Activated naive CD4-positive, alpha-beta T cell treated with anti-CD3 and anti-CD28 coated beads, Interleukin-2, amount 10 ng/mL, durations not matched to agents 7 days and 5 days (primary cell): ENCODE measurements around the gene SRSF6.
"Not testable (repeated sequence)": the region's sequence is repeated elsewhere in the genome, so short reads cannot be mapped to it uniquely, and the experiment has no call there.

Source experiments
- CTCF ChIA-PET: fragments of 350-600 bp; sonication (Branson Sonifier 250); formaldehyde crosslinking; loops from one replicate; lab custom pipeline; 2021; ENCODE audit warnings: antibody characterized with exemption; lab: Charles Lee
- DNase-seq: peaks from one replicate; pipeline ENCODE4 v3.0.0-alpha.2; 2020
- H3K27ac Mint-ChIP-seq: one replicate; pipeline ENCODE4 v1.8.0; 2021; ENCODE audit warnings: mild to moderate bottlenecking, moderate library complexity, mixed read lengths
- H3K27me3 Mint-ChIP-seq: one replicate; pipeline ENCODE4 v1.8.0; 2021; ENCODE audit warnings: mild to moderate bottlenecking, mixed read lengths
- H3K36me3 Mint-ChIP-seq: one replicate; pipeline ENCODE4 v1.8.0; 2021; ENCODE audit warnings: mixed read lengths
- H3K4me1 Mint-ChIP-seq: one replicate; pipeline ENCODE4 v1.8.0; 2021; ENCODE audit warnings: mixed read lengths
- H3K4me3 Mint-ChIP-seq: one replicate; pipeline ENCODE4 v1.8.0; 2021; ENCODE audit warnings: mild to moderate bottlenecking, moderate library complexity, mixed read lengths
- H3K9me3 Mint-ChIP-seq: one replicate; pipeline ENCODE4 v1.8.0; 2021; ENCODE audit warnings: mixed read lengths

SRSF6 gene

DNA sequence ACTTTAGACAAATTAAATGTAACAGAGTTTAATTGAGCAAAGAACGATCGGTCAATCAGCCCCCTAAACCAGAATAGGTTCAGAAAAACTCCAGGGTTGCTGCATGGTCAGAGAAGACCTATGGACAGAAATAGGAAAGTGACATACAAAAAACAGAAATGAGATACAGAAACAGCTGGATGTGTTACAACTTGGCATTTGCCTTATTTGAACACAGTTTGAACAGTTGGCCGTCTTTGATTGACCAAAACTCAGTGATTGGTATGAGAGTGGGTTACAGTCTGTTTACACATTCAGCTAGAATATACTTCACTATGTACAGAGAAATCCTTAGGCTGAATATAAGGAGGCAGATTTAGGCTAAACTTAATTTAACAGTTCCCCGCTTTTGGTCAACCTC, 19.9 kb downstream of the SRSF6 start:
- Mint-ChIP-seq H3K27ac (no peak overlapping the region), H3K4me3 (no peak overlapping the region), H3K9me3 (no peaks in the 10 kb centered on the region), H3K36me3 (peaks cover 2% of the 10 kb centered on the region), H3K4me1 (no peaks in the 10 kb centered on the region), H3K27me3 (peaks cover 21% of the 10 kb centered on the region)
- DNase-seq: no peak
- CTCF ChIA-PET: no interaction called here

- H3K9me3 Mint-ChIP-seq: peaks cover 10% of the 10 kb centered on the region
- DNase-seq: no peak
- H3K27ac Mint-ChIP-seq: no peak overlapping the region
- H3K4me1 Mint-ChIP-seq: peaks cover 2% of the 10 kb centered on the region
- H3K27me3 Mint-ChIP-seq: peaks cover 6% of the 10 kb centered on the region
- H3K4me3 Mint-ChIP-seq: no peak overlapping the region
- no peaks in the 10 kb centered on the region for H3K36me3 Mint-ChIP-seq
- CTCF ChIA-PET: no interaction called here
Observed at GRCh38 chr20:43490038-43490437, 32.3 kb downstream of the SRSF6 start.

- H3K27ac Mint-ChIP-seq: no peak overlapping the region
- peaks cover 2% of the 10 kb centered on the region for H3K4me1 Mint-ChIP-seq
- CTCF ChIA-PET: interaction anchor here (0.9 to 1.5 kb wide), 2 partner anchors 16 to 17 kb away, joined by 3 read pairs; no protein-coding TSS in a partner anchor
- H3K36me3 Mint-ChIP-seq: no peaks in the 10 kb centered on the region
- peaks cover 3% of the 10 kb centered on the region for H3K27me3 Mint-ChIP-seq
- H3K9me3 Mint-ChIP-seq: peaks cover 3% of the 10 kb centered on the region
- H3K4me3 Mint-ChIP-seq: no peak overlapping the region
- no peak for DNase-seq
Observed at GRCh38 chr20:43492101-43492500, 34.4 kb downstream of the SRSF6 start.

- peaks cover 2% of the 10 kb centered on the region for H3K4me1 Mint-ChIP-seq
- no peaks in the 10 kb centered on the region for H3K27me3 Mint-ChIP-seq
- no peaks in the 10 kb centered on the region for H3K36me3 Mint-ChIP-seq
- CTCF ChIA-PET: no interaction called here
- no peak for DNase-seq
- H3K4me3 Mint-ChIP-seq: no peak overlapping the region
- no peak overlapping the region for H3K27ac Mint-ChIP-seq
- no peaks in the 10 kb centered on the region for H3K9me3 Mint-ChIP-seq
Observed at GRCh38 chr20:43495388-43495787, 37.7 kb downstream of the SRSF6 start.

GRCh38 chr20:43502021-43502420, 44.3 kb downstream of the SRSF6 start:
- CTCF ChIA-PET, H3K36me3 Mint-ChIP-seq, H3K27ac Mint-ChIP-seq, H3K9me3 Mint-ChIP-seq, H3K4me1 Mint-ChIP-seq, DNase-seq, H3K4me3 Mint-ChIP-seq: not testable (repeated sequence)
- H3K27me3 Mint-ChIP-seq: peaks cover 33% of the 10 kb centered on the region

DNA sequence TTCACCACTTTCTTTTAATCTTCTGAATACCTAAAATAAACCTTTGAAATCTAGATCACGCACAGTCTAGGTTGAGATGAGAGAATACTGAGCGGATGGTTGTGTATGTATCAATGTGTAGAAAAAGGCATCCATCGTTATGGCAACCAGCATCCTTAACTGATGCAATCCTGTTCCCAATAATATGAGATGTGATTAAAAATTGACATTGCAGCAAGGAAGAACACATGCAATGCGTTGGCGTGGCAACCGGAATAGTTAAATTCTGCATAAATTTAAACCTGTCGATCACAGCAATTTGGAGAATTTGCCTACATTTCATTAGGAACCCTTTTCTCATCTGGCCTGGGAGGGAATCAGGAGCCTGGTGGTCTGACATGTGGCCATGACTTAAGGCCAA, 48.5 kb downstream of the SRSF6 start:
- Mint-ChIP-seq H3K9me3 (no peaks in the 10 kb centered on the region), H3K27ac (no peak overlapping the region), H3K4me3 (no peak overlapping the region), H3K4me1 (peaks cover 5% of the 10 kb centered on the region), H3K36me3 (no peaks in the 10 kb centered on the region), H3K27me3 (peaks cover 64% of the 10 kb centered on the region)
- CTCF ChIA-PET: no interaction called here
- no peak for DNase-seq

DNA sequence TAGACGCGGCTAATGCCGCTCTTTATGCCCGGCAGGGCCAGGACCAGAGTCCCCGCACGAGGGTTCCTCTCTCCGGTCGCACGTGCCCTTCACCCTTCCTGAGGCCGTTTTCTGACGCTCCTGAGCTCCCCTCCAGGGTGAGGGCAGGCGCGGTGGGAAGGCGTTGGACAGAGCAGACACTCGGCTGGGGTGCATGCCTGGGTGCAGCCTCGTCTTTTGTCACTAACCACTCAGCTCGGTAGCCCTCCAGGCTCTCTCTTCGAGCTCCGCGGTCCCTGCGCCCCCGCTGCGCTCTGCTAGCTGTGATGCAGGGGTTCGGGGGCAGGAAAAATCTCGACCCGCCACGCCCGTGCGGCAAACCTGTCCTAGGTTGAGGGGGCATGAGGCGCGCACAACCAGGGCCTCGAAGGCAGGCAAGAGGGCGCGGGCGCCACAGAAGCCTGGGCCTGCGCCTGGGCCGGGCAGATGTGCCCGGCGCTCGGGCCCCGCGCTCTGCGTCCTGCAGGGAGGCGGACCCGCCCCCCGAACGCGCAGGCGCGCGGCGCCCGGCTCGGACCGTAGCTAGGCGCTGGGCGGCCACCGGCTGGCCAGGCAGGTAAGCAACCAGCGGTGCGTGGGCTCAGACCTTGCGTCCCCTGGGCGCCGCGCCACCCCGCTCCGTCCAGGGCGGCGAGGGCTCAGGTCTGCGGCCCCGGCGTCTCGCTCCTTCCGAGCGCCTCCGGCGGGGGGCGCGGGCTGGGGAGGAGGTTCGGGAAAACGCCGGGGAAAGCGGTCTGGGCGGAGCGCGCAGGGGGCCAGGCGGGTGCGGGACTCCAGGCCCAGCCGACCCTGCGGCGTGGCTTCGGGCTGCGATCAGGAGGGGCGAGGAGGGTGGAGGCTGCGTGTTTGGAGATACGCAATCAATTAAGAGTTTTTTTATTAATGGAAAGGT, 49.7 kb downstream of the SRSF6 start, which contains the start of gene L3MBTL1:
TSS of gene L3MBTL1 (plus strand) at position 548 of the 931 bp plus-strand sequence. CDS start 5,807 bp downstream, outside the sequence.
- no peak within 1 kb of the TSS for H3K27ac Mint-ChIP-seq
- H3K27me3 Mint-ChIP-seq: peaks cover 64% of the 10 kb centered on the region
- DNase-seq: peak; percentile 29
- peaks cover 5% of the 10 kb centered on the region for H3K4me1 Mint-ChIP-seq
- no peaks in the 10 kb centered on the region for H3K9me3 Mint-ChIP-seq
- CTCF ChIA-PET: no interaction called here
- peak within 1 kb of the TSS; percentile 62 for H3K4me3 Mint-ChIP-seq
- H3K36me3 Mint-ChIP-seq: no peaks in the 10 kb centered on the region

- peak; percentile 26 for DNase-seq
- Mint-ChIP-seq H3K27ac (no peak overlapping the region), H3K36me3 (no peaks in the 10 kb centered on the region), H3K9me3 (no peaks in the 10 kb centered on the region), H3K27me3 (peaks cover 62% of the 10 kb centered on the region), H3K4me1 (peaks cover 5% of the 10 kb centered on the region), H3K4me3 (peak overlapping the region; percentile 62)
- CTCF ChIA-PET: interaction anchor here (1.0 kb wide), 1 partner anchor 16 kb away, joined by 3 read pairs; no protein-coding TSS in a partner anchor
Observed at GRCh38 chr20:43508106-43508505, 50.4 kb downstream of the SRSF6 start.

- no peak overlapping the region for H3K27ac Mint-ChIP-seq
- no peaks in the 10 kb centered on the region for H3K9me3 Mint-ChIP-seq
- no peaks in the 10 kb centered on the region for H3K36me3 Mint-ChIP-seq
- peaks cover 5% of the 10 kb centered on the region for H3K4me1 Mint-ChIP-seq
- CTCF ChIA-PET: interaction anchor here (1.0 kb wide), 1 partner anchor 16 kb away, joined by 3 read pairs; no protein-coding TSS in a partner anchor
- no peak for DNase-seq
- peak overlapping the region; percentile 37 for H3K4me3 Mint-ChIP-seq
- peaks cover 60% of the 10 kb centered on the region for H3K27me3 Mint-ChIP-seq
Observed at GRCh38 chr20:43508604-43509040, 50.9 kb downstream of the SRSF6 start.

GRCh38 chr20:43511879-43512278, 54.2 kb downstream of the SRSF6 start:
- Mint-ChIP-seq H3K36me3 (no peaks in the 10 kb centered on the region), H3K4me1 (peaks cover 13% of the 10 kb centered on the region), H3K27ac (no peak overlapping the region), H3K9me3 (no peaks in the 10 kb centered on the region), H3K4me3 (no peak overlapping the region), H3K27me3 (peaks cover 32% of the 10 kb centered on the region)
- no peak for DNase-seq
- CTCF ChIA-PET: no interaction called here

GRCh38 chr20:43513372-43513930, 55.8 kb downstream of the SRSF6 start:
- Mint-ChIP-seq H3K4me3 (peak overlapping the region; percentile 91), H3K36me3 (no peaks in the 10 kb centered on the region), H3K4me1 (peaks cover 11% of the 10 kb centered on the region), H3K27me3 (peaks cover 17% of the 10 kb centered on the region), H3K9me3 (no peaks in the 10 kb centered on the region), H3K27ac (peak overlapping the region; percentile 52)
- DNase-seq: no peak
- CTCF ChIA-PET: interaction anchor here (0.8 to 1.2 kb wide), 2 partner anchors 64 to 67 kb away, joined by 3 read pairs; no protein-coding TSS in a partner anchor
